ENCODE results near the gene CSH2. TPM values are rescaled to one million over a fixed set of nuclear protein-coding genes. Genes with fewer than 3 reads are reported as not detected.

CSH2 gene
- total RNA-seq, 1 donor from 2014 or later: not detected

- DNase-seq (ENCODE audit: low spot score, unreplicated experiment): no peak
Observed at GRCh38 chr17:63840591-63841349, 32.7 kb downstream of the CSH2 start.

GRCh38 chr17:63838631-63839171 lies 34.8 kb downstream of the CSH2 start:
- Mint-ChIP-seq H3K4me3 (ENCODE audit: low read depth) (no peak overlapping the region), H3K4me1 (ENCODE audit: low read depth) (peaks cover 21% of the 10 kb centered on the region), H3K36me3 (ENCODE audit: insufficient read depth) (peaks cover 7% of the 10 kb centered on the region), H3K27me3 (no peaks in the 10 kb centered on the region), H3K27ac (no peak overlapping the region), H3K9me3 (ENCODE audit: low read depth) (no peaks in the 10 kb centered on the region)
- TF ChIP-seq CTCF (IDR thresholded peaks at IDR 0.05; ENCODE audit: unreplicated experiment): no peak
- DNase-seq (ENCODE audit: low spot score, unreplicated experiment): no peak

More at GRCh38 chr17:63840591-63841349, 32.7 kb downstream of the CSH2 start:
- H3K4me3 Mint-ChIP-seq (ENCODE audit: low read depth): peak overlapping the region; percentile 96
- H3K9me3 Mint-ChIP-seq (ENCODE audit: low read depth): no peaks in the 10 kb centered on the region
- H3K27me3 Mint-ChIP-seq: peaks cover 5% of the 10 kb centered on the region
- H3K36me3 Mint-ChIP-seq (ENCODE audit: insufficient read depth): peaks cover 4% of the 10 kb centered on the region
- H3K27ac Mint-ChIP-seq: peak overlapping the region; percentile 95
- TF ChIP-seq CTCF (IDR thresholded peaks at IDR 0.05; ENCODE audit: unreplicated experiment): no peak
- H3K4me1 Mint-ChIP-seq (ENCODE audit: low read depth): peaks cover 22% of the 10 kb centered on the region

GRCh38 chr17:63837962-63838600 lies 35.4 kb downstream of the CSH2 start:
- Mint-ChIP-seq H3K9me3 (ENCODE audit: low read depth) (no peaks in the 10 kb centered on the region), H3K4me3 (ENCODE audit: low read depth) (no peak overlapping the region), H3K27me3 (no peaks in the 10 kb centered on the region), H3K27ac (peak overlapping the region; percentile 71), H3K4me1 (ENCODE audit: low read depth) (peaks cover 19% of the 10 kb centered on the region), H3K36me3 (ENCODE audit: insufficient read depth) (peaks cover 7% of the 10 kb centered on the region)
- no peak for DNase-seq (ENCODE audit: low spot score, unreplicated experiment)
- TF ChIP-seq CTCF (IDR thresholded peaks at IDR 0.05; ENCODE audit: unreplicated experiment): no peak

GRCh38 chr17:63837480-63837879 lies 36.0 kb downstream of the CSH2 start:
- no peak overlapping the region for H3K4me3 Mint-ChIP-seq (ENCODE audit: low read depth)
- peaks cover 7% of the 10 kb centered on the region for H3K36me3 Mint-ChIP-seq (ENCODE audit: insufficient read depth)
- no peak for TF ChIP-seq CTCF (IDR thresholded peaks at IDR 0.05; ENCODE audit: unreplicated experiment)
- no peaks in the 10 kb centered on the region for H3K27me3 Mint-ChIP-seq
- DNase-seq (ENCODE audit: low spot score, unreplicated experiment): no peak
- H3K4me1 Mint-ChIP-seq (ENCODE audit: low read depth): peaks cover 19% of the 10 kb centered on the region
- H3K9me3 Mint-ChIP-seq (ENCODE audit: low read depth): no peaks in the 10 kb centered on the region
- H3K27ac Mint-ChIP-seq: no peak overlapping the region

- no peak for TF ChIP-seq CTCF (IDR thresholded peaks at IDR 0.05; ENCODE audit: unreplicated experiment)
- peaks cover 10% of the 10 kb centered on the region for H3K36me3 Mint-ChIP-seq (ENCODE audit: insufficient read depth)
Observed at GRCh38 chr17:63836811-63837210, 36.7 kb downstream of the CSH2 start.

More at GRCh38 chr17:63836811-63837210, 36.7 kb downstream of the CSH2 start:
- no peak overlapping the region for H3K27ac Mint-ChIP-seq
- no peaks in the 10 kb centered on the region for H3K9me3 Mint-ChIP-seq (ENCODE audit: low read depth)
- no peak overlapping the region for H3K4me3 Mint-ChIP-seq (ENCODE audit: low read depth)
- DNase-seq (ENCODE audit: low spot score, unreplicated experiment): no peak
- H3K27me3 Mint-ChIP-seq: no peaks in the 10 kb centered on the region
- H3K4me1 Mint-ChIP-seq (ENCODE audit: low read depth): peaks cover 19% of the 10 kb centered on the region
